Endothelial cell of umbilical vein (primary cell): ENCODE measurements around the gene LRRC71. TPM values are rescaled to one million over a fixed set of nuclear protein-coding genes. Genes with fewer than 3 reads are reported as not detected.

Experiments
- BruUV-seq: library from RNA; stranded (reverse); fragments of 400-500 nt; replicated peaks from 2 replicates; lab custom pipeline; 2021; lab: Mats Ljungman, UMichigan
- CTCF ChIA-PET: fragments of 300-600, 350-600 bp; sonication (Branson Sonifier 250); formaldehyde crosslinking; loops from one replicate; lab custom pipeline; 2021; ENCODE audit warnings: antibody characterized with exemption, inconsistent platforms; lab: Charles Lee
- POLR2A ChIA-PET: fragments of 300-600, 350-600 bp; sonication (Branson Sonifier 250); formaldehyde crosslinking; loops from one replicate; lab custom pipeline; 2021; ENCODE audit warnings: antibody characterized with exemption, inconsistent platforms; lab: Charles Lee
- DNase-seq: peaks from one replicate; pipeline ENCODE4 v3.0.0-alpha.2; 2011; ENCODE audit warnings: low read depth, low spot score
- FAIRE-seq: peaks from 2 replicates; lab custom pipeline; 2011; peaks lifted over from hg19 to GRCh38; lab: Jason Lieb, UNC
- H2AFZ ChIP-seq: 2 replicates; pipeline ENCODE4 v1.6.0; 2012; ENCODE audit warnings: low read depth, low read length, control low read depth, inconsistent platforms
- H3K27ac ChIP-seq: 2 replicates; pipeline ENCODE4 v1.5.1; 2011; ENCODE audit warnings: low read depth, mild to moderate bottlenecking, control low read depth, low read length, moderate library complexity; ENCODE audit not compliant: insufficient read depth
- H3K27me3 ChIP-seq, 2 experiments: 2 replicates each; pipeline versions ENCODE4 v1.6.0 to v1.6.1; 2011; ENCODE audit warnings: low read length in 2 of 2, mixed read lengths in 1 of 2; ENCODE audit not compliant: control insufficient read depth in 2 of 2, insufficient read depth in 2 of 2
- H3K36me3 ChIP-seq, 2 experiments: 2 replicates in 1 of 2; 3 replicates in 1 of 2; pipeline ENCODE4 v1.5.1; 2011; ENCODE audit warnings: low read length in 2 of 2, mild to moderate bottlenecking in 1 of 2, moderate library complexity in 1 of 2; ENCODE audit not compliant: control insufficient read depth in 2 of 2, insufficient read depth in 2 of 2; ENCODE audit errors: extremely low read depth in 1 of 2
- H3K4me1 ChIP-seq: 3 replicates; pipeline ENCODE4 v1.5.1; 2011; ENCODE audit warnings: mild to moderate bottlenecking, low read length; ENCODE audit not compliant: control insufficient read depth, insufficient read depth; ENCODE audit errors: extremely low read depth
- H3K4me2 ChIP-seq: 2 replicates; pipeline ENCODE4 v1.6.1; 2011; ENCODE audit warnings: low read length, control low read depth, mixed read lengths; ENCODE audit not compliant: insufficient read depth
- H3K4me3 ChIP-seq, 3 experiments: fragments of 200-600 bp in 1 of 3; sonication (generic), shearing (Covaris generic) in 1 of 3; replicated peaks in 1 of 3; 2 replicates each; pipeline ENCODE4 v1.5.1; 2011 to 2016; ENCODE audit warnings: control low read depth in 3 of 3, low read length in 3 of 3, mild to moderate bottlenecking in 2 of 3, inconsistent platforms in 1 of 3, low read depth in 1 of 3, moderate library complexity in 1 of 3; ENCODE audit not compliant: insufficient read depth in 1 of 3
- H3K79me2 ChIP-seq: 2 replicates; pipeline ENCODE4 v1.6.0; 2012; ENCODE audit warnings: low read length, inconsistent platforms; ENCODE audit not compliant: control insufficient read depth, insufficient read depth
- H3K9ac ChIP-seq: replicated peaks from 2 replicates; pipeline ENCODE3; 2011; ENCODE audit warnings: low read length, control low read depth; ENCODE audit not compliant: insufficient read depth; ENCODE audit errors: extremely low read depth
- H3K9me1 ChIP-seq: replicated peaks from 3 replicates; pipeline ENCODE4 v1.6.0; 2011; ENCODE audit warnings: mild to moderate bottlenecking, low read length; ENCODE audit not compliant: control insufficient read depth, insufficient read depth; ENCODE audit errors: extremely low read depth
- H3K9me3 ChIP-seq: replicated peaks from 2 replicates; pipeline ENCODE4 v1.5.1; 2012; ENCODE audit warnings: low read length, inconsistent platforms; ENCODE audit not compliant: control insufficient read depth, insufficient read depth
- H4K20me1 ChIP-seq: replicated peaks from 2 replicates; pipeline ENCODE3; 2011; ENCODE audit warnings: mild to moderate bottlenecking, low read length; ENCODE audit not compliant: control insufficient read depth, insufficient read depth; ENCODE audit errors: extremely low read depth
- dilution Hi-C: fragments of 300-500 bp; cut with MboI; formaldehyde crosslinking; loops from one replicate; pipeline ENCODE4 v1.15.0; 2019; ENCODE audit warnings: low sequenced_read_pairs; ENCODE audit not compliant: extremely low pct_ligation_motif_present
- intact Hi-C: fragments of 100-400 bp; cut with micrococcal nuclease; formaldehyde crosslinking; loops from one replicate; pipeline ENCODE4 v1.10.0; 2022
- polyA plus RNA-seq, 4 experiments: library from polyadenylated mRNA; depleted of rRNA in 3 of 4; stranded (reverse) in 3 of 4; unstranded in 1 of 4; fragments of >200 nt; gene quantifications; 2 replicates each; pipeline versions ENCODE4 v1.2.1 to v1.2.3, GENCODE V29; 2011 to 2012; ENCODE audit warnings: missing spikeins in 1 of 4
- total RNA-seq: library from RNA; stranded (reverse); gene quantifications from 2 replicates; pipeline ENCODE4 v1.2.3, GENCODE V29; 2021
- TF ChIP-seq, protein P1 (sequence below): IDR thresholded peaks from 2 replicates; pipeline ENCODE4 v1.6.1; 2011; ENCODE audit not compliant: insufficient read depth, insufficient read length
- TF ChIP-seq, protein P2 (sequence below), 2 donors: IDR thresholded peaks; 1 replicate in 1 of 2; 2 replicates in 1 of 2; pipeline ENCODE4 v1.5.1; 2011; ENCODE audit warnings: low read length in 2 of 2, mild to moderate bottlenecking in 2 of 2, moderate library complexity in 2 of 2, control low read depth in 1 of 2, inconsistent platforms in 1 of 2, low read depth in 1 of 2; ENCODE audit not compliant: insufficient read depth in 1 of 2; ENCODE audit errors: extremely low read depth in 1 of 2

LRRC71 gene
- total and polyA plus RNA-seq, 2 donors (not counting 3 experiments of a cell fraction or from before 2014, with no cell fraction given): 0.35 to 0.66 TPM

DNA sequence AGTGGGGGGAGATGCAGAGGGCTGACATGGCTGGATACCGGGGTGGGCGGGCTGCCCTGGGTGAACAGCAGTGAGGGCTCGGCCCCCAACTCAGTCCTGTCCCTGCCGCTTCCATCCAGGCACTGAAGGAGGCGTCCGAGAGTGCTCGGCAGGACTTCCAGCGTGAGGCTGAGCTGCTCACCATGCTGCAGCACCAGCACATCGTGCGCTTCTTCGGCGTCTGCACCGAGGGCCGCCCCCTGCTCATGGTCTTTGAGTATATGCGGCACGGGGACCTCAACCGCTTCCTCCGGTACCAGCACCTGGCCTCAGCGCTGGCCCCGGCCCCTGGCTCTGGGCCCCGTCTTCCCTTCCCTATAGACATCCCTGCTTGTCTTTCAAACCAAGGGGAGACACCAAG is 44.2 kb upstream of the LRRC71 start:
- no peak for DNase-seq

More for the DNA sequence above, 44.2 kb upstream of the LRRC71 start:
- no peak overlapping the region for H3K4me3 ChIP-seq
- peaks cover 17% of the 10 kb centered on the region for H3K4me1 ChIP-seq
- ChIA-PET POLR2A (interaction anchor here (0.6 kb wide), 1 partner anchor 15 kb away, joined by 3 read pairs; no protein-coding TSS in a partner anchor), CTCF (interaction anchor here (0.7 to 1.9 kb wide), 8 partner anchors 11 to 83 kb away, joined by 3 to 13 read pairs (median 4); partner anchors contain the start of gene NTRK1)
- H3K36me3 ChIP-seq: no peaks in the 10 kb centered on the region
- H3K27ac ChIP-seq: no peak overlapping the region
- H3K27me3 ChIP-seq: peaks cover 6 to 15% of the 10 kb centered on the region in 2 experiments
- H3K9me3 ChIP-seq: no peaks in the 10 kb centered on the region
- no peaks in the 10 kb centered on the region for H3K79me2 ChIP-seq
- H3K9me1 ChIP-seq: no peaks in the 10 kb centered on the region
- no peak for FAIRE-seq
- H4K20me1 ChIP-seq: no peaks in the 10 kb centered on the region
- no peak overlapping the region for H3K4me2 ChIP-seq
- no peak overlapping the region for H3K9ac ChIP-seq
- no peak overlapping the region for H2AFZ ChIP-seq
- TF ChIP-seq, protein P1, sequence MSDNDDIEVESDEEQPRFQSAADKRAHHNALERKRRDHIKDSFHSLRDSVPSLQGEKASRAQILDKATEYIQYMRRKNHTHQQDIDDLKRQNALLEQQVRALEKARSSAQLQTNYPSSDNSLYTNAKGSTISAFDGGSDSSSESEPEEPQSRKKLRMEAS: no peak
- TF ChIP-seq, protein P2, sequence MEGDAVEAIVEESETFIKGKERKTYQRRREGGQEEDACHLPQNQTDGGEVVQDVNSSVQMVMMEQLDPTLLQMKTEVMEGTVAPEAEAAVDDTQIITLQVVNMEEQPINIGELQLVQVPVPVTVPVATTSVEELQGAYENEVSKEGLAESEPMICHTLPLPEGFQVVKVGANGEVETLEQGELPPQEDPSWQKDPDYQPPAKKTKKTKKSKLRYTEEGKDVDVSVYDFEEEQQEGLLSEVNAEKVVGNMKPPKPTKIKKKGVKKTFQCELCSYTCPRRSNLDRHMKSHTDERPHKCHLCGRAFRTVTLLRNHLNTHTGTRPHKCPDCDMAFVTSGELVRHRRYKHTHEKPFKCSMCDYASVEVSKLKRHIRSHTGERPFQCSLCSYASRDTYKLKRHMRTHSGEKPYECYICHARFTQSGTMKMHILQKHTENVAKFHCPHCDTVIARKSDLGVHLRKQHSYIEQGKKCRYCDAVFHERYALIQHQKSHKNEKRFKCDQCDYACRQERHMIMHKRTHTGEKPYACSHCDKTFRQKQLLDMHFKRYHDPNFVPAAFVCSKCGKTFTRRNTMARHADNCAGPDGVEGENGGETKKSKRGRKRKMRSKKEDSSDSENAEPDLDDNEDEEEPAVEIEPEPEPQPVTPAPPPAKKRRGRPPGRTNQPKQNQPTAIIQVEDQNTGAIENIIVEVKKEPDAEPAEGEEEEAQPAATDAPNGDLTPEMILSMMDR (IDR thresholded peaks at IDR 0.05; ENCODE audit: extremely low read depth in 1 of 2, insufficient read depth in 1 of 2, low read depth in 1 of 2, low read length in 2 of 2): peak in 1 of 2 donors; percentile 24
- dilution Hi-C loops: no loop called here
- no TSS peak for BruUV-seq
- intact Hi-C loops: loop anchor here (1.0 kb wide), 1 partner anchor 41 kb away; no protein-coding TSS in a partner anchor
